SU-DHL-6 (cell line): ENCODE results near the gene PACS1.

Experiments
- CTCF ChIP-seq: fragments of 200-600 bp; sonication (generic); IDR thresholded peaks from one replicate; pipeline ENCODE4 v1.5.1; 2017; ENCODE audit warnings: antibody characterized with exemption, mild to moderate bottlenecking, low read length, moderate library complexity; ENCODE audit not compliant: insufficient read depth, poor library complexity, severe bottlenecking
- EZH2phosphoT487 ChIP-seq: fragments of 200-600 bp; sonication (generic), shearing (Covaris generic); conservative IDR thresholded peaks from 2 replicates; pipeline ENCODE4 v1.6.1; 2018; ENCODE audit warnings: mild to moderate bottlenecking, antibody characterized with exemption, low read length, moderate library complexity, mixed read lengths

- TF ChIP-seq CTCF (no peak), EZH2phosphoT487 (no peak)
Measured at GRCh38 chr11:66059966-66060680, 9.9 kb upstream of the PACS1 start.
